Iris pigment epithelial cell (primary cell): ENCODE measurements around the gene FBXL22.
"Not testable (repeated sequence)": the region's sequence is repeated elsewhere in the genome, so short reads cannot be mapped to it uniquely, and the experiment has no call there.

Source experiments
- DNase-seq: peaks from one replicate; pipeline ENCODE4 v3.0.0-alpha.2; 2011; ENCODE audit warnings: low read depth

FBXL22 gene

DNA sequence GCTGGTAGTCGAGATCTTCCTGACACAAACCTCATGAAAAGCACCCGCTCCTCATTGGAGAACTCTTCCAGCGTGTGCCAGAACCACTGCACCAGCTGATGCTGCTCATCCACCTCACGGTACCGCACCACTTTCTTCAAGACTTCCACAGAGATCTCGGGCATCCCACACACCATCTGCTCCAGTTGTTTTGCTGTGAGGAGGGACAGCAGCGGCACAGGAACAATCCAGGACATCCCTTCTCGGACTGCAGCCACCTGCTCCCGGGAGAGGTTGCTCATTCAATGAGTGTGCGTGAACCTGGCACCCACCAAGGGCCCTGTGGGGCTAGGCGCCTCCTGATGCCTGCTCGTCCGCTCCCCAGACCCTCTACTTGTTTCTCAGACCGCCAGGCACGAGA is 15.1 kb downstream of the FBXL22 start:
- DNase-seq = no peak

DNA sequence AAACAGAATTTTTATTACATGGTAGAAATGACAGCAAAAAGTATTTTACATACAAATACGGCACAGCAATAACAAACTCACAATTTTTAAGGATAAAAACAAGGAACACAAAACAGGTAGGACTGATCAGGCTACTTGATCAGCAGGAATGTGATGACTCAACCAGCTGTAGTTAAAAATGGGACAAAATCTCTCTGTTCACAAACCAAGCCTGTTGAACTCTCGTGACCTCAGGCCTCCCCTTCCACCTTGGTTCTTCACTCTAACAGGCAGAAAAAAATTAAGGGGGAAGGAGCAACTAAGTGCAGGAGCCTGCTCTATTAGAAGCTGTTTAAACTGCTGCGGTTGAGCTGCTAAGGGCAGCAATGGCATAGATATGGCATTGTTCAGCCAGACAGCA is 18.7 kb downstream of the FBXL22 start:
- DNase-seq = no peak

- not testable (repeated sequence) for DNase-seq
Measured at GRCh38 chr15:63617147-63617546, 20.0 kb downstream of the FBXL22 start.

DNA sequence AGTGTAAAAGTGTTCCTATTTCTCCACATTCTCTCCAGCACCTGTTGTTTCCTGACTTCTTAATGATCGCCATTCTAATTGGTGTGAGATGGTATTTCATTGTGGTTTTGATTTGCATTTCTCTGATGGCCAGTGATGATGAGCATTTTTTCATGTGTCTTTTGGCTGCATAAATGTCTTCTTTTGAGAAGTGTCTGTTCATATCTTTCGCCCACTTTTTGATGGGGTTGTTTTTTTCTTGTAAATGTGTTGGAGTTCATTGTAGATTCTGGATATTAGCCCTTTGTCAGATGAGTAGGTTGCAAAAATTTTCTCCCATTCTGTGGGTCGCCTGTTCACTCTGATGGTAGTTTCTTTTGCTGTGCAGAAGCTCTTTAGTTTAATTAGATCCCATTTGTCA is 20.4 kb downstream of the FBXL22 start:
- not testable (repeated sequence) for DNase-seq

DNA sequence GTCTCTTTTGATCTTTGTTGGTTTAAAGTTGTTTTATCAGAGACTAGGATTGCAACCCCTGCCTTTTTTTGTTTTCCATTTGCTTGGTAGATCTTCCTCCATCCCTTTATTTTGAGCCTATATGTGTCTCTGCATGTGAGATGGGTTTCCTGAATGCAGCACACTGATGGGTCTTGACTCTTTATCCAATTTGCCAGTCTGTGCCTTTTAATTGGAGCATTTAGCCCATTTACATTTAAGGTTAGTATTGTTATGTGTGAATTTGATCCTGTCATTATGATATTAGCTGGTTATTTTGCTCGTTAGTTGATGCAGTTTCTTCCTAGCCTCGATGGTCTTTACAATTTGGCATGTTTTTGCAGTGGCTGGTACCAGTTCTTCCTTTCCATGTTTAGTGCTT is 23.6 kb downstream of the FBXL22 start:
- DNase-seq = not testable (repeated sequence)

- DNase-seq = no peak
Measured at GRCh38 chr15:63623232-63623969, 26.2 kb downstream of the FBXL22 start.

DNA sequence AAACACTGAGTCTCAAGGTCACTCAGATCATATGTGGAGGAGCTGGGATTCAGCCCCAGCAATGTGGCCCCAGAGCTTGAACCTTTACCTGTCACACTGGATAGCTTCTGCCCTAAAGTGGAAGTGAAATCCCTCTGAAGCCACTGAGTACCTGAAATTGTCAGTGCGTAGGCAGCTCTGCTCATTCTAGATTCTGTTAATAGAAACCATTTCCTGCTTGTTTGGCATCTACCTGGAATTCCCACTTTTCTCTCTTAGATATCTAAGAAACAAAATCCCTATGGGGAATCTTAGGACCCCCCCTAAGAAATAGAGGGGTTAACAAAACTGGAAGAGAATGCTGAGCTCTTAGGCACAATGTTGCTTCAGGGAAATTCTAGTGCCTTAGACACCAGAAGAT is 29.8 kb downstream of the FBXL22 start:
- DNase-seq = no peak

GRCh38 chr15:63628123-63628822 is 31.1 kb downstream of the FBXL22 start:
- no peak for DNase-seq

- no peak for DNase-seq
Measured at GRCh38 chr15:63630036-63630751, 33.0 kb downstream of the FBXL22 start.

DNA sequence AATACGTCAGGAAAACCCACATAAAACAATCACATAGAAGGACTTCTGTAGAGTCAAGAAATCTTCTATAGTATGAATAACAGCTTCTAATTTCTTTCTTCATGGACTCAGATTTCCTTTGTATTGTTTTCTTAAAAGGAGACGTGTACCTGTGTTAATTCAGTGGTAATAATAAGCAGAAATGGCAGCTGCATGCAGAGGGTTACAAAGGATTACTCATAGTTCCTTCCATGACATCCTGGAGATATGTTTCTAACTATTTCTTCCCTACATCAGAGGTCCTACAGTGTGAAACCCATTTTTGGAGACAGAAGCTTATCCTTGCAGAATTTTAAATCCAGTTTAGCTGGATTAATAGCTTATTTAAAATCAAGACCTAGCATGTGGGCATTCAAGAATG is 36.1 kb downstream of the FBXL22 start:
- DNase-seq = no peak

GRCh38 chr15:63634154-63634553 is 37.0 kb downstream of the FBXL22 start:
- peak; percentile 22 for DNase-seq

- no peak for DNase-seq
Measured at GRCh38 chr15:63636518-63637061, 39.4 kb downstream of the FBXL22 start.

- DNase-seq = no peak
Measured at GRCh38 chr15:63638839-63639238, 41.7 kb downstream of the FBXL22 start.

- peak; percentile 3 for DNase-seq
Measured at GRCh38 chr15:63640146-63640545, 43.0 kb downstream of the FBXL22 start.
